HG02885 (cell line): Measurements from ENCODE around the gene TP53TG3.
"Not testable (repeated sequence)": the region's sequence is repeated elsewhere in the genome, so short reads cannot be mapped to it uniquely, and the experiment has no call there.

Experiments used
- ATAC-seq: cut with Tn5 transposase; IDR thresholded peaks from one replicate; pipeline ENCODE4 v1.9.1; 2021; ENCODE audit warnings: mild to moderate bottlenecking; ENCODE audit not compliant: unreplicated experiment, poor library complexity

Gene TP53TG3

GRCh38 chr16:32676065-32676464 lies at the start of gene TP53TG3:
TP53TG3 (minus strand) TSS chr16:32676165; CDS start chr16:32676097, 68 bp downstream.
- not testable (repeated sequence) for ATAC-seq

- not testable (repeated sequence) for ATAC-seq
Observed at GRCh38 chr16:32650876-32651275, 25.1 kb downstream of the TP53TG3 start.

- not testable (repeated sequence) for ATAC-seq
Observed at GRCh38 chr16:32647562-32647961, 28.4 kb downstream of the TP53TG3 start.

- ATAC-seq = not testable (repeated sequence)
Observed at GRCh38 chr16:32646780-32647179, 29.2 kb downstream of the TP53TG3 start.

- not testable (repeated sequence) for ATAC-seq
Observed at GRCh38 chr16:32646177-32646576, 29.8 kb downstream of the TP53TG3 start.

- ATAC-seq = not testable (repeated sequence)
Observed at GRCh38 chr16:32645278-32645908, 30.6 kb downstream of the TP53TG3 start.

GRCh38 chr16:32644715-32645114 lies 31.2 kb downstream of the TP53TG3 start:
- ATAC-seq = not testable (repeated sequence)

- ATAC-seq = not testable (repeated sequence)
Observed at GRCh38 chr16:32637614-32638013, 38.4 kb downstream of the TP53TG3 start.

GRCh38 chr16:32632096-32632495 lies 43.9 kb downstream of the TP53TG3 start:
- ATAC-seq = not testable (repeated sequence)
